Urinary bladder (tissue), 4 donors: ENCODE results near the gene BCL6. TPM values are rescaled to one million over a fixed set of nuclear protein-coding genes. Genes with fewer than 3 reads are reported as not detected.

Experiments used
- DNase-seq: peaks from one replicate; pipeline ENCODE4 v3.0.0-alpha.2; 2015; ENCODE audit errors: extremely low spot score
- H3K27ac ChIP-seq: one replicate; pipeline ENCODE4 v1.5.1; 2013; ENCODE audit warnings: low read depth, mild to moderate bottlenecking, moderate library complexity
- H3K36me3 ChIP-seq: one replicate; pipeline ENCODE4 v1.6.1; 2013; ENCODE audit warnings: mild to moderate bottlenecking, moderate library complexity; ENCODE audit not compliant: insufficient read depth
- H3K4me1 ChIP-seq: one replicate; pipeline ENCODE4 v1.6.1; 2013; ENCODE audit warnings: mild to moderate bottlenecking, moderate library complexity; ENCODE audit not compliant: insufficient read depth
- H3K4me3 ChIP-seq: one replicate; pipeline ENCODE4 v1.5.1; 2013; ENCODE audit warnings: low read depth, low read length
- WGBS: extraction: QIAGEN DNeasy Blood & Tissue Kit; methylation state at CpG from one replicate; pipeline ENCODE4 v1.1.7; 2013; 5-methylcytosine and 5-hydroxymethylcytosine counted together
- polyA plus RNA-seq: library from polyadenylated mRNA; stranded (reverse); fragments of 200-250 nt; gene quantifications from one replicate; pipeline ENCODE4 v1.2.3, GENCODE V29; 2013
- total RNA-seq: library from RNA; depleted of rRNA; stranded (reverse); fragments of >200 nt; gene quantifications from one replicate; pipeline ENCODE4 v1.2.3, GENCODE V29; 2014
- donor health status: healthy with polysubstance abuse.
- donor health status: healthy.

BCL6 gene
- 9.8 TPM for total RNA-seq
- 96.4 TPM for polyA plus RNA-seq

DNA sequence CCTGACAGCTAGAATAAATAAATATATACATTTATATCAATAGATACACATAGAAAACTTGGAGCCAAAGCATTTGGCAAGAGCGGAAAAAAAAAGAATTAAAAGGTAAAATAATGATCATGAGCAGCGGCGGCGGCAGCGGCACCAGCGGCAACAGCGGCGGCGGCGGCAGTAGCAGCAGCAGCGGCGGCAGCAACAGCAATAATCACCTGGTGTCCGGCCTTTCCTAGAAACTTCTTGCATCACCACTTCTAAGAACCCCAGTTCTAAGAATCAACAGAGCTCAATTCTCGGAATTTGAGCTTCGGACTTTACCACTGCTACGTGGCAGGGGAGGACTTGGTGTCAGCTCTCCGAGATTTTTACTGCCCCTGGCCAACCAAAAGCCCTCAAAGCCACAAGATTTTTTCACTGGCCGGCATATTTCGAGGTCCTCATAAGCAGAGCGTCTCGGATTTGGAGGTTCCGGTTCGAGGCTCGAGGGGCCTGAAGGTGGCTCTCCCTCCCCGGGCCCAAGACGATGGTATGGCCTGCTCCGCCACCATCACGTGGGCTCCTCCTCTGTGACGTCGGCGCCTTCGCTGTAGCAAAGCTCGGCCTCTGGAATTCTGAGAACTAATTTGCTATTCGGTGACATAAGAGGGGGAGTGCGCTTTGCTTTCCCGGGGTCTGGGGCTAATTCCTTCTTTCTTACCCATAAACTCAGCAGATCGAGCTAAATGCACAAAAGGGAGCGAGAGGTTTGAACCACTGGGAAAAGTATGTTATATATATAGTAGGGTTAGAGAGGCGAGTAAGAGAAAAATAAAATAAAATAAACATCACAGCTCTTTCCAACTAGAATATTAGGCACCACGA, at the start of gene BCL6:
Gene BCL6, minus strand, starts transcription at position 268 of the 858 bp plus-strand sequence. CDS start 11,775 bp downstream, outside the sequence.
- peak within 1 kb of the TSS; percentile 90 for H3K4me3 ChIP-seq
- peak; percentile 97 for DNase-seq
- no peaks in the 10 kb centered on the region for H3K36me3 ChIP-seq
- WGBS = under 1% methylated on average over 40 of the region's 40 CpGs
- H3K27ac ChIP-seq = peak within 1 kb of the TSS; percentile 97
- H3K4me1 ChIP-seq = no peaks in the 10 kb centered on the region

GRCh38 chr3:187794731-187795130, 49.5 kb upstream of the BCL6 start:
- WGBS = 87% methylated on average over 4 of the region's 4 CpGs
- DNase-seq = no peak

GRCh38 chr3:187793618-187794017, 48.4 kb upstream of the BCL6 start:
- no peaks in the 10 kb centered on the region for H3K4me1 ChIP-seq
- H3K27ac ChIP-seq = no peak overlapping the region
- no peak for DNase-seq
- WGBS = 96% methylated on average over 2 of the region's 2 CpGs
- no peak overlapping the region for H3K4me3 ChIP-seq
- no peaks in the 10 kb centered on the region for H3K36me3 ChIP-seq

More at GRCh38 chr3:187794731-187795130, 49.5 kb upstream of the BCL6 start:
- no peaks in the 10 kb centered on the region for H3K4me1 ChIP-seq
- H3K27ac ChIP-seq = no peak overlapping the region
- no peaks in the 10 kb centered on the region for H3K36me3 ChIP-seq
- H3K4me3 ChIP-seq = no peak overlapping the region

DNA sequence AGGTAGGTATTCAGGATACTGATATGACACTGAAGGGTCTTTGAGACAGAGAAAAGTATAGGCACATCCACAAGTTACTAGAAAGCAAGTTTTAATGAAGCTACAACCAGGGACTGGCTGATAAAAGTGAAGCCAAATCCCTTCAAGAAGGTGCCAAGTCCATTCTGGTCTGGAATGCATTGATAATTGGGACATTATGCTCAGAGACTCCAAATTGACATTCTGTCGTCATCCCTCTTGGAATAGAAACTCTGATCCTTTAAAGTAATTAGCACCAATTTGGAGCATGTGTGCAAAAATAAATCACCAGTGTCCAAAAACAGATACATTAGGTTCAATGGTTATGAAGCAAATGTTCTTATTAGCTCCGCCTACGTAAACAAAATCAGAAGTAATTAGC, 47.3 kb upstream of the BCL6 start:
- Histone ChIP-seq H3K36me3 (no peaks in the 10 kb centered on the region), H3K4me3 (no peak overlapping the region), H3K4me1 (no peaks in the 10 kb centered on the region), H3K27ac (no peak overlapping the region)
- WGBS = 85% methylated on average over 3 of the region's 3 CpGs
- no peak for DNase-seq

DNA sequence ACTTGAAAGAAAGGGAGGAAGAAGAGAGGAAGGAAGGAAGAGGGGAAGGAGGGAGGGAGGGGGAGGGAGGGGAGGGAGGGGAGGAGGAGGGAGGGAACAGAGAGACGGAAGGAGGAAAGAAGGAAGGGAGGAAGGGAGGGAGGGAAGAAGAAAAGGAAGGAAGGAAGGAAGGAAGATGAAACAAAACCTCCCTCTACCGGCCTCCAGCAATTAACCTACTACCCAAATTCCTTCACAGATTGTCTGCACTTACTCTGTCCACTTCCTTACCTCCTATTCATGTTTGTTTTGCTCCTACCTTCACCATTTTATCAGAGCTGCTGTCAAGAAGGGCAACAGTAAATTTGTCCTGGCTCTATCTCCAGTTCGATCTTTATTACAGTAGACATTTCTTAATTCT, 44.6 kb upstream of the BCL6 start:
- Histone ChIP-seq H3K36me3 (no peaks in the 10 kb centered on the region), H3K4me1 (no peaks in the 10 kb centered on the region), H3K4me3 (no peak overlapping the region), H3K27ac (no peak overlapping the region)
- DNase-seq = no peak
- WGBS = 66% methylated on average over 3 of the region's 3 CpGs

DNA sequence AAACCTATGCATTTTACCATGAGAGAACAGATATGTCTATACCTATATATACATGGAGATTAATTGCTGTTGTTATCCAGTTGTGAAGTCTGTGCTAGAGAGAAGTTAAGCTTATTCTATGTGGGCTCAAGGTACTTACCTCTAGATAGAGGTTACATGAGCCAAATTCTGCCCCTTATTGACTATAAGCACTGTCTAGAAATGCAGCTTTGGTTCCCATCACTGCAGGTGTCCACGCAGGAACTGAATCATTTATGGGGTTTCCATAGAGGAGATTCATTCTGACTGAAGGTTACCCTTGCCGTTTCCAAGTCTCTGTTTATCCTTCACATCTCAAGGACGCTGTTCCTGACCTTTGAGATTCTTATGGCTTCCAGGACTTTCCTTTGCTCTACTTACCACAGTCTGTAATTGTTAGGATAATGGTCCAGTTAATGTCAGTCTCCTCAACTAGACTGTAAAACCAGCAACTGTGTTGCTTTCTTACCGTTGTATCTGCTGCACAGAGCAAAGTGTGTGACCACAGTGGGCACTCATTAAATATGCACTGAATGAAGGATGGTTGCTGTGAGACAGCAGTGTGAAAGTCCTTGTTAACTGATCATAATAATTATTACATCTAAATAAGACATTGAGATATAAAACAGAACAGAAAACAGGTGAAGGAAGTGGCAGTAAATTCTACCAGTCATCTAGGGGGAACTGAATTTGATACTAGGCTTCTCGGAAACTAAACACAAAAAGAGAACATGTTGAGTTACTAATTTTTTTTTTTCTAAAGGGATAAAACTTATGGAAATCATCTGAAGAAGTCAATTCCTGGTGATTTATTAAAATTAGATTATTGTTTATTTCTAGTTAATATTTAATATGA, 44.0 kb upstream of the BCL6 start:
- no peaks in the 10 kb centered on the region for H3K36me3 ChIP-seq
- WGBS = 72% methylated on average over 5 of the region's 5 CpGs
- DNase-seq = no peak
- no peak overlapping the region for H3K4me3 ChIP-seq
- H3K4me1 ChIP-seq = no peaks in the 10 kb centered on the region
- H3K27ac ChIP-seq = no peak overlapping the region

- Histone ChIP-seq H3K27ac (no peak overlapping the region), H3K4me1 (no peaks in the 10 kb centered on the region), H3K36me3 (no peaks in the 10 kb centered on the region), H3K4me3 (no peak overlapping the region)
- 14% methylated on average over 2 of the region's 2 CpGs for WGBS
- DNase-seq = no peak
Observed at GRCh38 chr3:187783098-187783497, 37.8 kb upstream of the BCL6 start.

GRCh38 chr3:187782006-187782405, 36.7 kb upstream of the BCL6 start:
- Histone ChIP-seq H3K36me3 (no peaks in the 10 kb centered on the region), H3K4me1 (no peaks in the 10 kb centered on the region)
- 84% methylated on average over 3 of the region's 3 CpGs for WGBS

GRCh38 chr3:187781001-187781400, 35.7 kb upstream of the BCL6 start:
- H3K4me3 ChIP-seq = no peak overlapping the region
- H3K36me3 ChIP-seq = no peaks in the 10 kb centered on the region
- WGBS = 73% methylated on average over 2 of the region's 2 CpGs
- H3K4me1 ChIP-seq = no peaks in the 10 kb centered on the region
- no peak overlapping the region for H3K27ac ChIP-seq
- no peak for DNase-seq

More at GRCh38 chr3:187782006-187782405, 36.7 kb upstream of the BCL6 start:
- H3K4me3 ChIP-seq = no peak overlapping the region
- no peak overlapping the region for H3K27ac ChIP-seq
- no peak for DNase-seq

DNA sequence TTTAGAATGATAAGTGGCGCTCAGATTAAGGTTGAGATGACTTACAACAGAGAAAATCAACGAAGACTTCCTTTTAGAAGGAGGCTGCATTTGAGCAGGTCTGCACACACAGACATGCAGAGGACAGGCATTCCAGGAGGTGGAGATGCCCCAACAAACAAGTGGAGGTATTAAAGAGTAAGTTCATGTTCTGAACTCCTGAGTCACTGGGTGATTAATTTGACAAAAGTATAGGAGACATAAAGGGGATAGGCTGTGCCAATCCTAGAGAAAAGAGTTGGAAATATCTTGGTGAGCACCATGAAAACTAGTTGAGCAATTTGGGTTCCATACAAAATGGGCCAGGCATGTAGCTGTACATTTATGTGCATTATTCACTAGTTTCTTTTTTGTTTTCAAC, 33.5 kb upstream of the BCL6 start:
- no peak overlapping the region for H3K27ac ChIP-seq
- no peak overlapping the region for H3K4me3 ChIP-seq
- no peaks in the 10 kb centered on the region for H3K36me3 ChIP-seq
- 88% methylated on average over 2 of the region's 2 CpGs for WGBS
- DNase-seq = no peak
- H3K4me1 ChIP-seq = no peaks in the 10 kb centered on the region

DNA sequence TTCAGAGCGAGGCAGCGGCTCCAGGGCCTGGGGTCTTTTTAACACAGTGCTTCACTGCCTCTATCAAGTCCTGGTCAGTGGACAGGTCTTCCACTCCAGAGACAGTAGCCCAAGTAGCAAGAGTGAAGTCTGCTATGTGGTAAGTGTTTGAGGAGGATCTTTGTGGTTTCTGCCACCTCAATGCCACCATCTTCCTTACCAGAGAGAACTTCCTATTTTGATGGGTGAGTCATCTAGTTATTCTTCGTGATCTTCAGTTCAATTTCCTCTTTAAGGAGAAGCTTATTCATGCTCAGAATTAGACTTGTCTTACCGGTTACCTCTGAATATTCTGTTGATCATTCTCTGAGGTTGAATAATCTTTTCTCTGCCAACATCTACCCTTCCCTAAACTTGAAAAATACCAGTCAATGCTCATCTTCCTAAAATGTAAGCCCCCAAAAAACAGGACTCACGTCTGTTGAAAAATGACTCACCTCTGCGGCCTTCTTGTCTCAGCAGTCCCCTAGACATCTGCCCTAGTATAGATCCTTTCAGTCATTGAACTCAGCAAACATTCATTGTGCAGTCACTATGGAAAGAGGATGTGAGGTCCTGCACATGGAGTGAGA, 32.2 kb upstream of the BCL6 start:
- Histone ChIP-seq H3K36me3 (no peaks in the 10 kb centered on the region), H3K4me3 (no peak overlapping the region), H3K4me1 (no peaks in the 10 kb centered on the region), H3K27ac (no peak overlapping the region)
- DNase-seq = no peak
- WGBS = 77% methylated on average over 6 of the region's 6 CpGs

DNA sequence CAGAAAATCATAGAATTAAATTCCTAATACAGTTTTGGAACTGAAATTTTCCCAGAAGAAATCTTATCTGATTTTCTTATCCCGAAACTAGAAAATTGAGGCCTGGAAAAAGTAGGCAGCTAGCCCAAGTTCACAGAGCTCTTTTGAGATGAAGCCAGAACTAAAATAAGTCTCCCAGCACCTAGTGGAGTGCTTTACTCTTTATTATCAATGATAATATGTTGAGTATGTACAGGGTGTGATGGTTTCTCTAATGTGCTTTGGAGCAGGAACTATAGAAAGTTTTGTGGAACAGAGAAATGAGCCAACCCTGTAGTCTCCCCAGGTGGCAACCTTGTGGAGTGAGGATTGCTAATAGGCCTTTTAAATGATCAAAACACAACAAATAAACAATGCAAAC, 30.3 kb upstream of the BCL6 start:
- WGBS = 52% methylated on average over 1 of the region's 1 CpG
- no peak for DNase-seq
- no peak overlapping the region for H3K4me3 ChIP-seq
- no peak overlapping the region for H3K27ac ChIP-seq
- H3K36me3 ChIP-seq = no peaks in the 10 kb centered on the region
- H3K4me1 ChIP-seq = no peaks in the 10 kb centered on the region

- Histone ChIP-seq H3K27ac (no peak overlapping the region), H3K4me3 (no peak overlapping the region), H3K36me3 (no peaks in the 10 kb centered on the region), H3K4me1 (no peaks in the 10 kb centered on the region)
- no peak for DNase-seq
- WGBS = 82% methylated on average over 8 of the region's 8 CpGs
Observed at GRCh38 chr3:187774185-187774789, 29.0 kb upstream of the BCL6 start.
